Measurements from ENCODE around the gene TOP1.

TOP1 gene

DNA sequence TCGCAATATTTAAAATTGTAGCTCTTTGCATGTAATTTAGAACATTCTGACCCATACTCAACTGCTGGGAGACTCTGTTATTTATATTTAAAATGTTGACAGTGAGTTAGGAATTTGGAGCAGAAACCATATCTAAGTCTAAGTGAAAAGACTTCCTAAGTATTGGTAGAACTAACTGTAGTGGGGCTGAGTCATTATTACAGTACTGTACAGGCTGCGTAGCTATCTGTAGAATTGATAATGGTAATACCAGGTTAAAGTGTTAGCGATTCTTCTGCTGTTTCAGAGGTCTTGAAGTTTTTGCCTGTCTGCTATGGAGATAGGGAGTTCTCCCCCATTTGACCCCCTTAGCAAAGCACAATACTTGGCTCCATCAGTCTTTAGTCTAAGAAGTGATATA is 3.6 kb downstream of the TOP1 start:
- no peak for DNase-seq

DNA sequence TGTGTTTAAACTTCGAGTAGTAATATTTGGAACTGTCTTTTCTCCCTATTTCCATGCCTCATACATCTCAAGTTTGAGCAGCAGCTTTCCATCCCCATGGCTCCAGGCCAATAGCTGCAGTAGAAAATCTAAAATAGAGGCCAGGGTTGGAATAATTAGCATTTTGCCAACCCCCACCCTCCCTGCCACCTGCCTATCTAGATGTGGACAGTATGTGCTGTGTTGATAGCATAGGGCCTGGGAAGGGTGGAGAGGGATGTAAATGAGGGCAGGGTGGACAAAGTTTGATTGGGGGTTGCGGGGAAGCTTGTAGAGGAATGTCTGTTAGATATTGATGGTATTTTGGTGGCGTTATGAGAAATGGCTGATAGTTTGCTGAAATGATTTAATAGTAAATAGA is 5.6 kb downstream of the TOP1 start:
- DNase-seq: no peak

DNA sequence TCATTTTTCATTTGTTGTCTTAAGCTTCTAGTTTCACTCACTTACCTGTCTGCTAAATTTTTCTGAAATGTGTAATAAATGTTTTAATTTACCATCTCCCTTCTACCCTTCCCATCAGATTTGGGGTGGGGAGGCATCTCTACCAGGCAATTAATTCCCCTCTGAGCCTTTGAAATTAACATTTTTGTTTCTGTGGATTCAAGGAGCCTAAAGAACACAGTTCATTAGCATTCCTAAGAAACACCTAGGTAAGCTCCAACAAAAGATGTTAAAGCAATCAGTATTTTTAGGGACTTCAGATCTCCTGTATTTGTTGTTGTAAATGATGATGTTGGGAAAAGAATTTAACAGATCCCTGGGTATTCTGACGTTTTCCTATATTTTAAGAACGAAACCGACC is 6.6 kb downstream of the TOP1 start:
- DNase-seq: no peak

DNA sequence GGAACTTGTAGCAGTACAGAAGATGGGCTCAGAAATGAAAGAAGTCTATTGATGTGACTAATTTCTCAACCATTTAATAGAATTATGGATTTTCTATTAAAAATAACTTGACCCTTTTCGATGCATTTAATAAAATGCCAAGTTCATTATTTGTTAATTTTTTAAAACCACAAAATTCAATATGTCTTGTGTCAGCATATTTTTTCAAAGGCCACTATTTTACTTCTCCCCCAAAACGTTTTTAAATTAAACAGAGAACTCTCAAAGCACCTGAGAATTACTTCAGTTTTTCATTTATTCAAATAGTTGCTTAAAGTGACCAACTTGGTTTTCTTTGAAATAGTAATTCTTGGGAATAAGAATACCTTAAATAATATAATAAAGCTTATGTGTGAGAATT is 8.6 kb downstream of the TOP1 start:
- no peak for DNase-seq

DNA sequence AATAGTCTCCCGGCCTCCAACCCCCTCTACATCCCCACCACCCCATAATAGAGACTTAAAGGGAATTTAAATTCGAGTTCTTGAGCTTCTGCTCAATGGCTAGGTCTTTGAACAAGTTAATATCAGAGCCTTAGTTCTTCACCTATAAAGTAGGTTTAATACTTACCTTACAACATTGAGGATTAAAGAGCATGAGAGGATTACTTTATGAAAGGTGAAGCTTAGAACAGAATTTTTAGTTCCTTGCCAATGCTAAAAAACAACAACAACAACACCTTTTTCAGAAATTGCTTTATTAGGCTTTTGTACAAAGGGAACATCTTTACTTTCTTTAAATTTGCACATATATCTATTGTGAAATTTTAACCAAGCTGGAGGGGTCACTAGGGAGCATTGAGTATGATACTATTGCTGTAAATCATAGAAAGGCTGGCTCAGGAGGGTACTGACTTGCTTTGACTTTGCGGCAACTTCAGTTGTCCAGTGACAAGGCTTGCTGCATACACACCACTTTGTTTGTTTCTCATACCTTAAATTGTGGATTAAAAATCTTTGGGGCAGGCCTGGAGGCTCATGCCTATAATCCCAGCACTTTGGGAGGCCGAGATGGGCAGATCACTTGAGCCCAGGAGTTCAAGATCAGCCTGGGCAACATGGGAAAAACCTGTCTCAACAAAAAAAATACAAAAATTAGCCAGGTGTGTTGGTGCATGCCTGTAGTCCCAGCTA is 9.7 kb downstream of the TOP1 start:
- no peak for DNase-seq

DNA sequence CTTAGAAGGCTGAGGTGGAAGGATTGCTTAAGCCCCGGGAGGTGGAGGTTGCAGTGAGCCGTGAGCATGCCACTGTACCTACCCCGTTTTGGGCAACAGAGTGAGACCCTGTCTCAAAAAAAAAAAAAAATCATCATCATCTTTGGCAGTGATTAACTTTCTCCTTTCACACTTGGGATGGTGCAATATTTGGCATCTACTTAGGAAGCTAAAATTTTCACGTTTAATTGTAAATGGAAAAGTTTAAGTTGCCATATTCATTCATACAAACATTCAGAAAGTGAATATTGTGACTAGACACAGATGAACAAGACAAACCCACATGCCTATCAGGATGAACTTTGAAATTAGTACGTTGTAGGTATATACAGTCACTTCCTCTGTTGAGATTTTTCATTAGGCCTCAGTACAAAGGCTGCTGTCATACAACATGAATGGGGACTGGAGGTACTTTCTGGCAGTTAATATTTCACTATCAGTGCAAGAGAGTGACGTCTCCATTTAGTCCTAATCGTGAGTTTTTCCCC is 10.3 kb downstream of the TOP1 start:
- no peak for DNase-seq

DNA sequence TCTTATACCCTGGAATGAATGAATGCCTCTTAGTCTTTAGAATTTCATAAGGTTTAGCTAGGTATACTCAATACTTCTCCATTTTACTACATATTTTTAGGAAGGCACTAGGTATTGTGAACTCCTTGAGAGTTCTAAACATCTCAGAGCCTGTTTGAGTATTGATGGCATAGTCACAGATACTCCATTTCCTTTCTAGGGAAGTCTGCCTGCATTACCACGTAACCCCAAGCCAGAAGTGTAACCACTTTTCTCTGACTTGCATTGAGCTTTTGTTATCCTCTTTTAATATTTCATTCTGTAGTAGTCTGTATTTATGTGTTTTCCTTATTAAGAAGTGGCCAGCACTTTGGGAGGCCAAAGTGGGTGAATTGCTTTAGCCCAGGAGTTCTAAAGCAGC is 12.2 kb downstream of the TOP1 start:
- DNase-seq: no peak

DNA sequence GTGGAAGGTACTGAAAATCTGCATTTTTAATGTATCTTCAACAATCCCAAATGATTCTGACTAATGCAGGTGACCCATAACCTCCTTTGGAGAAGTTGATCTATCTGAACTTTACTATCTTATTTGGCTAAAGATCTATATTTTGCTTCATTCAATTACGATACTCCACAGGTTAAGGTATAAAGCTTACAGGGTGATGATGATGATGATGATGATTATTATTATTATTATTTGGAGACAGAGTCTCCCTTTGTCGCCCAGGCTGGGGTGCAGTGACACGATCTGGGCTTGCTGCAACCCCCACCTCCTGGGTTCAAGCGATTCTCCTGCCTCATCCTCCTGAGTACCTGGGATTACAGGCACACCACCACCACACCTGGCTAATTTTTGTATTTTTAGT is 13.1 kb downstream of the TOP1 start:
- no peak for DNase-seq

DNA sequence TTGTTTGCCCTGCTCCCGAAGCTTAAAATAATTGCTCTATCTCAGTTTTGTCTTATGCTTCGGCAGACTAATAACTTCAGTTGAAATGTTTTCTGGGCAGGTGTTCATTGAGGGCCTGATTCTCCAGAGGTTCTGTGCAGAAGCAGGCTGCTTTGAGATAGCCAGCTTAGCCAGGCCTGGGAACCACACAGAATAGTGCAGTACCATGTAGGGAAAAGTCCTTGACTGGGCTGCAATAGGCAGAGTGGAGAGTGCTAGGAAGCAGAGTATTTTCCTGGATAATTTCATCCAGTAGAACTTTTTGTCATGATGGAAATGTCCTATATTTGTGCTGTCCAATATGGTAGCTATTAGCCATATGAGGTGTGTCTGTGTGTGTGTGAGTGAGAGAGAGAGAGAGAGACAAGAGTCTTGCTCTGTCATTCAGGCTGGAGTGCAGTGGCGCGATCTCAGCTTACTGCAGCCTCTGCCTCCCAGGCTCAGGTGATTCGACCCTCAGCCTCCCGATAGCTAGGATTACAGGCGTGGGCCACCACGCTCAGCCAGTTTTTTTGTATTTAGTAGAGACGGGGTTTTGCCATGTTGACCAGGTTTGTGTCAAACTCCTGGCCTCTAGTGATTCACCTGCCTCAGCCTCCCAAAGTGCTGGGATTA is 15.9 kb downstream of the TOP1 start:
- DNase-seq: no peak

DNA sequence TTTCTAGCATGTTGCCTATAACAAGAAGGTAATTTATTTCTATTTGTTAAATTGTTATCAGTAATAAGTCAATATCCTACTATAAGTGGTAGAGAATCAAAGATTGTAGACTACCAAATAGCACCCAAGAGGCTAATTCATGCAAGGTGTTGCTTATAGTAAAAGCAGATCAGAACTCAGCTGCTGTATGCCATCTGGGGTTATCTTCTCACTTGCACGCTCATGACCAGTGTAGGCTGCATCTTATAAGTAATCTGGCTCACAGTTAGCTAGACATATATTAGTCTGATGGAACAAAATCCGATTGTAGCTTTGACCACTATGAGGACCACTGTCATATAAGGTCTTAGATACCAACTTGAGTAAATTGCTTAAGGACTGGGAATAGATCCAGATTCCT is 17.0 kb downstream of the TOP1 start:
- DNase-seq: no peak

DNA sequence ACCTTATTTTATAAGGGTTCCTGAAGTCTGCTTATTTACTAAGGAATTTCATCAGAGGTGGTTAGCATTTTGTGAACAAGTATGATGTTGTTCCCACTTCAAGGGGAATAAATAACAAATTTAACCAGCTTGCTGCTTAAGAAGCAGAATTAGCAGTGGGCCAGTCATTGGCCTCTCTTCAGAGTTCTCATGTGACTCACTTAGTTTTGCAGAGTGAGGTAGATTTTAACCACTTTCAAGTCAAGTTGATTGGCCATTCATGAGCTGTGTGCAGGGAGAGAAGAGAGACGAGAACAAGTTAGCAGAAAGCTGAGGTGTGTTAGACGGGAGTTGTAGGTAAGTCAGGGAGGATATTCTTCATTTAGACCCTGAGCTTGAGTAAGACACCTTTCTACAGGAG is 18.1 kb downstream of the TOP1 start:
- no peak for DNase-seq

DNA sequence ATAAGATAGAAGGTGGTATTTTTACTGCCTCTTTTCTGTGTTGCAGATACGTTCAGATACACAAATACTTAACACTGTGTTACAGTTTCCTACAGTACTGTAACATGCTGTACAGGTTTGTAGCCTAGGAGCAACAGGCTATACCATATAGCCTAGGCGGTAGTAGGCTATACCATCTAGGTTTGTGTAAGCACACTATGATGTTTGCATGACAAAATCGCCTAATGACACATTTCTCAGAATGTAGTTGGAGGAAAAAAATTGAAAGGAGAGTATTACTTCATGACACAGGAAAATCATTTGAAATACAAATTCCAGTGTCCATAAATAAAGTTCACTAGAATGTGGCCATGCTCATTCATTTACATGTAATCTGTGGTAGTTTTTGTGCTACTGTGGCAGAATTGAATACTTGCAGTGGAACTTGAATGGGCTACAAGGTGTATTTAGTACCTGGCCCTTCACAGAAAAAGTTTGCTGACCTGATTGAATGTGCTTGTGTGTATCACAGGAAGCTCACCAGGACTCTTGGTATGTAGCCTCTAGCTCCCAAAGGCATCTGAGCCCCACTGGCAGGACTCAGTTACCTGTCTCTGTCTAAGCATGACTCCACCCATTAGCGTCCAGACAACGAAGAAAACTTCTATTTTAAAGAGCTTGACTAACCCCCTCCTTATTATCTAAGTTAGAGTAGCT is 18.8 kb downstream of the TOP1 start:
- DNase-seq: no peak

DNA sequence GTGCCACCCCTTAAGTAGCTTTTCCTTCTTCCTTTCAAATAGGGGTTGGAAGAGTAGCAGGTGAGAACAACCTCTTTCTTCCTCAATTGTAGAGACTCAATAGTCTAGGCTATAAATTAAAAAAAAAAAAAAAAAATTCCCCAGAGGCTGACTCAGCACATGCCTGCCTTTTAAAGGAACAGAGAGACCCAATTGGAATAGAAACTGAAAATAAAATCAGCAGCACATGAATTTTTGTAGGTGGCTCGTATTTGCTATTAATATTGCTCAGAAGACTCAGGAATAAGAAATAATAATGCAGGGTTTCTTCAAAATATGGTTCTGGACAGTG is 19.3 kb downstream of the TOP1 start:
- no peak for DNase-seq

DNA sequence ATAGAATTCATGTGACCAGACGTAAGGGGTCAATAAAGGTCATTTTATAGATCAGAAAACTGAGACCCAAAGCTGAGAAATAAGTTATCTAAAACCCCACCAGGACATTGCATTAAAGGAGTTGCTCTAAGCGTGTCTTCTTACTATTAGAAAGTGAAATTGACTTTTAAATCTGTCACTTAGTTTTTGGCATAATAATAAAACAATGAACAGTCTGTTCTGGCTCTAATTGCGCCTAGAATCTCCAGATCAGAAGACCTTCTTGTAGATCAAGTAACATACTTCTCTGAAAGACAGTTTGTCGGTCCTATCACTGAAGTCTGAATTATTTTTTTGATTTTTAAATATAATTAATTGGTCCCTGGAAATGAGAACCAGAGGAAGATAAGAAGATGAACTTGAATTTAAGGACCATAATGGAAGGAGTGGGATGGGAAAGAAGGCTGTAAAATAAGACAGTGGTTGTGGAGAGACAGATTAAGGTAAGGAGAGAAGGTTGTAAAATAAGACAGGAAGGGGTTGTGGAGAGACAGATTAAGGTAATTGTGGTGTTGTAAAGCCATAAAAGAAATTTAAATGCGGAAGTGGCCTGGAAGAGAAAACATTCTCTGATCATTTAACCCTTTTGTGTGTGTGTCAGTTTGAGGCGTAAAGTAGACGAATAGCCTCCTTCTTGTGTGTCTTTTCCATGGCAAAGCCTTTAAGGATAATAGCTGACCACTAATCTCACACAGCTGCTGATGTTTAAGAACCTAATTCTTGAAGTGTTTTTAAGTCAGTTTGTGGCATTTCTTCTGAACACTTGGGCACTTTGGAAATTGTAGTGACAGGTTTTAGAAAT is 20.1 kb downstream of the TOP1 start:
- DNase-seq: no peak

DNA sequence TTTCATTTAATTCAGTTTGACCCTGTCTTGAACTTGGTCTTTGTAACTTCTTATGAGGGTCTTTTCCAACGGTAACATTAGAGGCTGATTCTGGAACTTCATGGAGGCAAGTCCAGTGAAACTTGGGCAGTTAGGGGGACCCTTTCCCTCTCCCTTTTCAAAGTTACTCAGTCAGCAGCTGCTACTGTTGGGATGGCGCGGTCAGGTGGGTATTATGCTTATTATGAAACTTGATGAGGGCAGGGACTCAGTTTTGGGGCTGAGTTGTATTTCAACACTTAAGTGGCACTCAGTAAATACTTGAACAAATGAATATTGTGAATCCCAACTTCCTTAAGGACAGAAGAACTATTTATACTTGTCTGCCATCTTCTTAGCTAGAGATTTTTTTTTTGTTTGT is 20.8 kb downstream of the TOP1 start:
- no peak for DNase-seq

DNA sequence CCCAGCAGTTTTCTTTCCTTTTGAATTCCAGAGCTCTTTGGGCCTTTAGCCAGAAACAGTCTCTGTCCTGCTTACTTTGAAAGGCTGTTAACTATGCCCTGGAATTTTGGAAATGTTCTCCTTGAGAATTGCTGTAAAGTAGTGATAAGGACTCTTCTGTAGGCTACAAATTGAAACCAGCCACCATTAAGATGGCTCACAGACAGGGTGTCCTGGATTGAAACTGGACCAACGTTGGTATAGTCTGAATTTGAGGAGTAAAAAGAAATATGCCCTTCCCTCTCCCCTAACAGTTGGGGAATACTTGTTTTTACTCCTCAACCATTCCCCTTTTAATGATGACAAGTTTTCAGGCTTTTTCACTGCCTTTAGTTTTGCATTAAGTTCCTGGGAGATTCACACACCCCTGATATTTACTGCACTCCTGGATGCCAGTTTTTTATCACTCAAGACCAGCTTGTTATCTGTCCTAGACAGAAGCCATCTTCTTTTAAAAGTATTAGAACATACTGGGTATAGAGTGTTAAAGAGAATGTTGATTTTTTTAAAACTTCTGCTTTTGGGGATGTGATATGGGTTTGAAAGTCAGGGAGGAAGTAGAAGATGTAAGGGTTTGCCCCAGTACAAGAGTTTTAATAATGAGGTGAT is 21.9 kb downstream of the TOP1 start:
- DNase-seq: no peak

DNA sequence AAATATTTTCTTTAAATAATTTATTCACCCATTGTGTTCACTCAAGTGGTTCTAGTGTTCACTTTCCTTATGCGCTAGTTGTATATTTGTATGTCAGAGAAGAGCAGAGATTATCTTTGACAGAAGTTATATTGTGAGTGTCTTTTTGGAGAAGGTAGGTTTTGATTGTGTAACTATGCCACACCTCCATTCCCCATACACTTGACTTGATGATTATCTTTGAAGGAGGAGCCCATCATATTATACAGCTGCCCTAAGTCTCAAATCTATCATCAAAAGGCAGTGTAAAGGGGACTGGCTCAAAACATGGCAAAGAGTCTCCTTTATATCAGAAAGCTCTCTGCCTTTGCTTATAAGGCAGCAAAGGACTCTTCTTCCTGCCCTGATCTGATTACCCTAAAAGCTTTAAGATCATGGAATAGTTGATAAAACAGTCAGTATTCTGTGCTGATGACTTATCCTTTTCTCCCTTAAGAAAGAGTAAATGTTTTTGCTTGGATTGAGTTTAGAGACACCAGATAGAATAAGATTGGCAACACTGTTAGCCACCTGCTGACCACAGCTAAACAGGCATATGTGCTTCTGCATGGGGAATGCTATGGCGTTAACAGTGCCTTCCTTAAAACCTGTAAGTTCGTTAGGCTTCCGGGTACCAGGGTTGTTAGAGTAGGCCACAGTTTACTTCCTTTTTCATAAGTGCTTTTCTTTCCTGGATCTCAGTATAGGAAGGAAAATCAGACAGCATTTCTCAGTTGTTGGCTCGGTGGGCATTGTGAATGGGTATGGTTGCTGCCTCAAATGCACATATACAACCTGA is 22.6 kb downstream of the TOP1 start:
- DNase-seq: no peak

DNA sequence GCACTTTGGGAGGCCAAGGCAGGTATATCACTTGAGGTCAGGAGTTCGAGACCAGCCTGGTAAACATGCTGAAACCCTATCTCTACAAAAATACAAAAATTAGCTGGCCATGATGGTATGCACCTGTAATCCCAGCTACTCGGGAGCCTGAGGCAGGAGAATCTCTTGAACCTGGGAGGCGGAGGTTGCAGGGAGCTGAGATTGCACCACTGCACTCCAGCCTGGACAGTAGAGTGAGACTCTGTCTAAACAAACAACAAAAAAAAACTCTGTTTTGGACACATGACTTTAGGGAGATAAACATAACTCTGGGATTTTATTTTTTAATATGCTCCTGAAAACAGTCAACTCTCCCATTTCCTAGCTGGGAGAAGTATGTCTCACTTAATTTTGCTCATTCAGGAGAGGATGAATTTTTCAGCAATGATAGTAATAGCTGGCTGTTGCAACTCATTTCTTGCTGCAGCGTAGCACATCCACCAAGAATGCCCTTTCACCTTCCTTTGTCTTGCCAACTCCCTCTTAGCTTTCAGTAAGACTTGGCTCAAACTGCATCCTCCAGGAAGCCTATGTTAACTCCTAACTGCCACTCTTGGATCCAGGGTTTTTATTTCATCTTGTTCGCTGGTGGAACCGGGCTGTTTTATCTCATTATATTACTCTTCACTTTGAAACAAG is 24.3 kb downstream of the TOP1 start:
- no peak for DNase-seq

DNA sequence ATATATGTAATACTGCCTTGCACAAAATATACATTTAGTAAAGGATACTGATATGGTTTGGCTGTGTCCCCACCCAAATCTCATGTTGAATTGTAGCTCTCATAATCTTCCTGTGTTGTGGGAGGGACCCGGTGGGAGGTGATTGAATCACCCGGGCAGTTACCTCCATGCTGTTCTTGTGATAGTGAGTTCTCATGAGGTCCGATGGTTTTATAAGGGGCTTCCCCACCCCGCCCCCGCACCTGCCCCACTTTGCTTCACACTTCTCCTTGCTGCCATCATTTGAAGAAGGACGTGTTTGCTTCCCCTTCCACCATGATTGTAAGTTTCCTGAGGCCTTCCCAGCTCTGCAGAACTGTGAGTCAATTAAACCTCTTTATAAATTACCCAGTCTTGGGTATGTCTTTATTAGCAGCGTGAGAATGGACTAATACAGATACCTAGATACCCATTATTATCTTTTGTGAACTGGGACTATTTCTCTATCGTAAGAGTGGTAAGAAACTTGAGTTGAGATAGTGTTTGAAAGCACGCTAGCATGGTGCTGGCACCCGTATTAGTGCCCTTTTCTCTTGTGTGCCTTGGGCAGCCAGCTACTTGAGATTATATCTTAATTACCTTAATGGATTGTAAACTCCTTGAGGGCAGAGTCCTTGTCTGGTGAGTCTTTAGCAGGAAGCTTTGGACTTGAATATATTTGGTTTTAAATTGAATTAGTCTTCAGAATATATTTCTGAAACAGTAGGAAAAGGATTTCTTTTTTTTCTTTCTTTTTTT is 25.6 kb downstream of the TOP1 start:
- no peak for DNase-seq
